ENCODE measurements around the gene DNAJC19.
"Not testable (repeated sequence)": the region's sequence is repeated elsewhere in the genome, so short reads cannot be mapped to it uniquely, and the experiment has no call there.

DNAJC19 gene
- 15.5 to 22.6 (median 18.5) reads per million in 4 donors for total RNA-seq

GRCh38 chr3:180989291-180990163 is at the start of gene DNAJC19:
Gene DNAJC19 (minus strand): TSS chr3:180989736. CDS start chr3:180989602, 134 bp downstream.
- peak; percentile 82 to 94 (median 89) for DNase-seq

- no peak for DNase-seq
Observed at GRCh38 chr3:181030948-181031347, 41.4 kb upstream of the DNAJC19 start.

GRCh38 chr3:181025204-181025603 is 35.7 kb upstream of the DNAJC19 start:
- DNase-seq = no peak

GRCh38 chr3:181017690-181018089 is 28.2 kb upstream of the DNAJC19 start:
- no peak for DNase-seq

- peak in 1 of 5 donors; percentile 8 for DNase-seq
Observed at GRCh38 chr3:181009225-181009624, 19.7 kb upstream of the DNAJC19 start.

- no peak for DNase-seq
Observed at GRCh38 chr3:181008796-181009195, 19.3 kb upstream of the DNAJC19 start.

GRCh38 chr3:181007262-181007661 is 17.7 kb upstream of the DNAJC19 start:
- no peak for DNase-seq

- DNase-seq = no peak
Observed at GRCh38 chr3:181006541-181006940, 17.0 kb upstream of the DNAJC19 start.

- DNase-seq = not testable (repeated sequence)
Observed at GRCh38 chr3:181003469-181003868, 13.9 kb upstream of the DNAJC19 start.

- not testable (repeated sequence) for DNase-seq
Observed at GRCh38 chr3:181002331-181002730, 12.8 kb upstream of the DNAJC19 start.

GRCh38 chr3:180996415-180996932 is 6.9 kb upstream of the DNAJC19 start:
- no peak for DNase-seq

- DNase-seq = no peak
Observed at GRCh38 chr3:180990505-180990904, 969 bp upstream of the DNAJC19 start.

GRCh38 chr3:180987344-180987743 is 2.2 kb downstream of the DNAJC19 start:
- DNase-seq = no peak

GRCh38 chr3:180986366-180986765 is 3.2 kb downstream of the DNAJC19 start:
- DNase-seq = not testable (repeated sequence)

- DNase-seq = no peak
Observed at GRCh38 chr3:180983136-180983535, 6.4 kb downstream of the DNAJC19 start.

- DNase-seq = no peak
Observed at GRCh38 chr3:180981912-180982311, 7.6 kb downstream of the DNAJC19 start.

GRCh38 chr3:180980611-180981010 is 8.9 kb downstream of the DNAJC19 start:
- no peak for DNase-seq

- DNase-seq = no peak
Observed at GRCh38 chr3:180979961-180980360, 9.6 kb downstream of the DNAJC19 start.

- no peak for DNase-seq
Observed at GRCh38 chr3:180977498-180977897, 12.0 kb downstream of the DNAJC19 start.

- DNase-seq = no peak
Observed at GRCh38 chr3:180974286-180974685, 15.2 kb downstream of the DNAJC19 start.

- peak in 1 of 5 donors; percentile 15 for DNase-seq
Observed at GRCh38 chr3:180973543-180973942, 16.0 kb downstream of the DNAJC19 start.

GRCh38 chr3:180970931-180971330 is 18.6 kb downstream of the DNAJC19 start:
- no peak for DNase-seq

GRCh38 chr3:180962530-180962929 is 27.0 kb downstream of the DNAJC19 start:
- DNase-seq = no peak

- no peak for DNase-seq
Observed at GRCh38 chr3:180961552-180961951, 28.0 kb downstream of the DNAJC19 start.
